Tibial nerve (tissue), 4 donors: ENCODE results near the gene NCOA7. TPM values are rescaled to one million over a fixed set of nuclear protein-coding genes. Genes with fewer than 3 reads are reported as not detected.

ENCODE experiments used
- DNase-seq, 2 donors: peaks; one replicate each; pipeline ENCODE4 v3.0.0-alpha.2; 2019; ENCODE audit warnings: low spot score in 2 of 2
- H3K27ac ChIP-seq, 4 donors: fragments of 200-600 bp; sonication (generic) in 3 of 4; one replicate each; pipeline ENCODE4 v1.5.1; 2017 to 2019; ENCODE audit warnings: mild to moderate bottlenecking in 1 of 4
- H3K27me3 ChIP-seq, 2 donors: fragments of 200-600 bp; sonication (generic) in 1 of 2; one replicate each; pipeline versions ENCODE4 v1.5.1 to v1.6.0; 2017 to 2019
- H3K36me3 ChIP-seq, 3 donors: fragments of 200-600 bp; sonication (generic); one replicate each; pipeline ENCODE4 v1.5.1; 2018 to 2019
- H3K4me1 ChIP-seq, 4 donors: fragments of 200-600 bp; sonication (generic) in 3 of 4; one replicate each; pipeline ENCODE4 v1.5.1; 2017 to 2019
- H3K4me3 ChIP-seq, 4 donors: fragments of 200-600 bp; sonication (generic) in 3 of 4; one replicate each; pipeline ENCODE4 v1.5.1; 2017 to 2019; ENCODE audit warnings: mild to moderate bottlenecking in 1 of 4, moderate library complexity in 1 of 4
- H3K9me3 ChIP-seq, 4 donors: fragments of 200-600 bp; sonication (generic) in 3 of 4; one replicate each; pipeline ENCODE4 v1.5.1; 2017 to 2019
- EP300 ChIP-seq, 2 donors: sonication (generic); formaldehyde crosslinking; IDR thresholded peaks; one replicate each; pipeline ENCODE4 v1.6.1; 2017; ENCODE audit warnings: antibody characterized with exemption in 2 of 2, mild to moderate bottlenecking in 1 of 2
- POLR2A ChIP-seq, 2 donors: fragments of 450-650 bp; IDR thresholded peaks; one replicate each; pipeline ENCODE4 v1.6.1; 2017; ENCODE audit warnings: antibody characterized with exemption in 2 of 2, mild to moderate bottlenecking in 2 of 2, moderate library complexity in 2 of 2
- WGBS, 2 donors: methylation state at CpG; one replicate each; pipeline ENCODE4 v1.1.5; 2018; 5-methylcytosine and 5-hydroxymethylcytosine counted together
- total RNA-seq, 4 donors: library from RNA; depleted of rRNA; stranded (reverse); fragments of >200 nt; gene quantifications; one replicate each; pipeline ENCODE4 v1.1.0, GENCODE V29; 2016
- TF ChIP-seq, protein P1 (sequence below), 5 experiments: fragments of 200-600 bp in 3 of 5; fragments of 450-650 bp in 2 of 5; sonication (generic) in 3 of 5; IDR thresholded peaks; one replicate each; pipeline ENCODE4 v1.5.1; 2016 to 2019; ENCODE audit warnings: antibody characterized with exemption in 5 of 5, mild to moderate bottlenecking in 3 of 5, moderate library complexity in 2 of 5

Gene NCOA7
- total RNA-seq, 4 donors from 2014 or later: 38.7 to 86.7 (median 59.7) TPM

- H3K36me3 ChIP-seq: no peaks in the 10 kb centered on the region
- 43 to 49% methylated on average over 5 of the region's 5 CpGs for whole genome bisulfite sequencing, 2 donors
- peak overlapping the region in 2 of 4 donors; percentile 39 to 61 for H3K27ac ChIP-seq
- no peak overlapping the region for H3K4me3 ChIP-seq
- no peak for DNase-seq
- H3K4me1 ChIP-seq: peaks cover 0 to 26% (median 10%) of the 10 kb centered on the region in 4 donors
- TF ChIP-seq POLR2A (IDR thresholded peaks at IDR 0.05): no peak
- no peak for TF ChIP-seq EP300 (IDR thresholded peaks at IDR 0.05)
- TF ChIP-seq, protein P1, sequence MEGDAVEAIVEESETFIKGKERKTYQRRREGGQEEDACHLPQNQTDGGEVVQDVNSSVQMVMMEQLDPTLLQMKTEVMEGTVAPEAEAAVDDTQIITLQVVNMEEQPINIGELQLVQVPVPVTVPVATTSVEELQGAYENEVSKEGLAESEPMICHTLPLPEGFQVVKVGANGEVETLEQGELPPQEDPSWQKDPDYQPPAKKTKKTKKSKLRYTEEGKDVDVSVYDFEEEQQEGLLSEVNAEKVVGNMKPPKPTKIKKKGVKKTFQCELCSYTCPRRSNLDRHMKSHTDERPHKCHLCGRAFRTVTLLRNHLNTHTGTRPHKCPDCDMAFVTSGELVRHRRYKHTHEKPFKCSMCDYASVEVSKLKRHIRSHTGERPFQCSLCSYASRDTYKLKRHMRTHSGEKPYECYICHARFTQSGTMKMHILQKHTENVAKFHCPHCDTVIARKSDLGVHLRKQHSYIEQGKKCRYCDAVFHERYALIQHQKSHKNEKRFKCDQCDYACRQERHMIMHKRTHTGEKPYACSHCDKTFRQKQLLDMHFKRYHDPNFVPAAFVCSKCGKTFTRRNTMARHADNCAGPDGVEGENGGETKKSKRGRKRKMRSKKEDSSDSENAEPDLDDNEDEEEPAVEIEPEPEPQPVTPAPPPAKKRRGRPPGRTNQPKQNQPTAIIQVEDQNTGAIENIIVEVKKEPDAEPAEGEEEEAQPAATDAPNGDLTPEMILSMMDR (IDR thresholded peaks at IDR 0.05): no peak
- no peaks in the 10 kb centered on the region for H3K27me3 ChIP-seq
- H3K9me3 ChIP-seq: peaks cover 0 to 2% (median 0%) of the 10 kb centered on the region in 4 donors
Observed at GRCh38 chr6:125940247-125941041, 149.7 kb downstream of the NCOA7 start.

DNA sequence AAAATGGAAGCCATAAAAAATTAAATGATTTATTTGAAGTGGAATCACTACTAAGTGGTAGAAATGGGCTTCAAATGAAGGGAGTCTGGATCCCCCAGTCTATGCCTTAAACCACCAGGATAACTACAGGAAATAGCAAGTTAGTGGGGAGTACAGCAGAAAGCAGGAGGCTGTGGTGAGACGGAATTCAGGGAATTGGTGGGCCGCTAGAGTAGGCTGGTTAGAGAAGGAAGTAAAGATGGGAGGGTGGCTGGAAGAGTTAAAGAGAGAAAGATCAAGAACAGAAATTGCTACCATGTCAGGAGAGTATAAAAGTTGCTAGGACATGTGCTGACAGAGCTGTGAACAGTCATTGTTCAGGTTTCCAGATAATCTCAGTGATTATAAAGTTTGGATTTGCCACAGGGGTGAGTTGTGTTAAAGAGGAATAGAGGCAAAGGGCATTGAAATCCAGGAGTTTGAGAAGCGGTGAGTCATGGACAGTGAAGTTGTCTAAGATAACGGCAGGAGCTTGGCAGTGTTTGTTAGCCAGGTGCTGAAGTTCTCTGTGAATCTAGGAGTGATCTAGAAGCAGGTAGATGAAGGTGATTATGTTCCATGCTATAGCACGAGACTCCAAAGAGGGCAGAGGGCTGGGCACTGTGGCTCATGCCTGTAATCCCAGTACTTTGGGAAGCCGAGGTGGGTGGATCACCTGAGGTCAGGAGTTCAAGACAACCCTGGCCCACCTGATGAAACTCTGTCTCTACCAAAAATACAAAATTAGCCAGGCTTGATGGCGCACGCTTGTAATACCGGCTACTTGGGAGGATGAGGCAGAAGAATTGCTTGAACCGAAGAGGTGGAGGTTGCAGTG, 152.1 kb downstream of the NCOA7 start:
- TF ChIP-seq POLR2A (IDR thresholded peaks at IDR 0.05) (no peak), EP300 (IDR thresholded peaks at IDR 0.05) (no peak)
- TF ChIP-seq, protein P1 (IDR thresholded peaks at IDR 0.05): no peak
- H3K4me3 ChIP-seq: no peak overlapping the region
- H3K4me1 ChIP-seq: peaks cover 0 to 40% (median 13%) of the 10 kb centered on the region in 4 donors
- no peaks in the 10 kb centered on the region for H3K27me3 ChIP-seq
- no peak overlapping the region for H3K27ac ChIP-seq
- WGBS, 2 donors: 93 to 94% methylated on average over 10 of the region's 10 CpGs
- no peaks in the 10 kb centered on the region for H3K36me3 ChIP-seq
- DNase-seq: no peak
- no peaks in the 10 kb centered on the region for H3K9me3 ChIP-seq

- Histone ChIP-seq H3K27me3 (no peaks in the 10 kb centered on the region), H3K4me3 (no peak overlapping the region), H3K9me3 (no peaks in the 10 kb centered on the region), H3K4me1 (peaks cover 0 to 40% (median 13%) of the 10 kb centered on the region in 4 donors), H3K36me3 (no peaks in the 10 kb centered on the region), H3K27ac (peak overlapping the region in 2 of 4 donors; percentile 64 to 78)
- WGBS, 2 donors: 88 to 93% methylated on average over 4 of the region's 4 CpGs
- no peak for DNase-seq
- TF ChIP-seq, protein P1 (IDR thresholded peaks at IDR 0.05): no peak
- TF ChIP-seq POLR2A (IDR thresholded peaks at IDR 0.05) (no peak), EP300 (IDR thresholded peaks at IDR 0.05) (no peak)
Observed at GRCh38 chr6:125943528-125944433, 153.0 kb downstream of the NCOA7 start.

DNA sequence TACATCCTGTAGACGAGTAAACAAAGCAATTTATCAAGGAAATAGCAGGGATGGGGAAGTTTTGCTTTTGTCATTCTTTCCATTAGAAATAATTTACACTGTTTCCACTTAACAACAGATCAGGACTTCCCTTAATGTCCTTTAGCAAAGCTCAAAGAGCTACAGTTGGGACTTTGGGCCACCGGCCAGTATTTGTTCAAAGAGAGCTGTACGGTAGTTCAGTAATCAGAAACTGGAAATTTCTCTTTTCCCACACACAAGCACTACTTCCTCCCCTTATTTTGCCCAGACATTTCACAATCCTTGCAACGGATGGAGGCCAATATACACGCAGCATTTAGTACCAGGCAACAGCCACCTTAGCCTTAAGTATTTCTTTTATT, 153.7 kb downstream of the NCOA7 start:
- Histone ChIP-seq H3K27me3 (no peaks in the 10 kb centered on the region), H3K4me3 (no peak overlapping the region), H3K36me3 (no peaks in the 10 kb centered on the region), H3K4me1 (peaks cover 0 to 40% (median 13%) of the 10 kb centered on the region in 4 donors), H3K27ac (peak overlapping the region in 2 of 4 donors; percentile 64 to 78), H3K9me3 (no peaks in the 10 kb centered on the region)
- peak; percentile 21 to 68 for DNase-seq
- TF ChIP-seq POLR2A (IDR thresholded peaks at IDR 0.05): no peak
- TF ChIP-seq, protein P1 (IDR thresholded peaks at IDR 0.05): no peak
- peak in 1 of 2 donors; percentile 84 for TF ChIP-seq EP300 (IDR thresholded peaks at IDR 0.05)
- WGBS, 2 donors: 5 to 8% methylated on average over 5 of the region's 5 CpGs
